ENCODE data around the gene ART4. TPM values are rescaled to one million over a fixed set of nuclear protein-coding genes. Genes with fewer than 3 reads are reported as not detected.

The ART4 gene
- total and polyA plus RNA-seq, 9 donors = 0.05 to 5.6 (median 0.46) TPM

- TF ChIP-seq CTCF (IDR thresholded peaks at IDR 0.05) = peak; percentile 31 to 86 (median 82)
- no peak for TF ChIP-seq POLR2A (IDR thresholded peaks at IDR 0.05)
- TF ChIP-seq EP300 (IDR thresholded peaks at IDR 0.05) = no peak
- H3K27ac ChIP-seq = no peak overlapping the region
- H3K9me3 ChIP-seq = no peaks in the 10 kb centered on the region
- no peaks in the 10 kb centered on the region for H3K27me3 ChIP-seq
- intact Hi-C loops (cut with DNase I) = loop anchor here (2.0 to 10.0 kb wide), 6 partner anchors 42 to 429 kb away; partner anchors contain the start of genes MGP (in 1 of the 4) and RERG (in 1 of the 4)
- 5 to 20% (median 14%) methylated on average over 3 of the region's 3 CpGs for WGBS, 3 donors
- H3K4me3 ChIP-seq = no peak overlapping the region
- peaks cover 4% of the 10 kb centered on the region for H3K4me1 ChIP-seq (ENCODE audit: insufficient read depth)
- no peaks in the 10 kb centered on the region for H3K36me3 ChIP-seq
- DNase-seq = peak in 4 of 5 donors; percentile 34 to 73 (median 44)
Measured at GRCh38 chr12:14845350-14845750, 2.0 kb upstream of the ART4 start.

GRCh38 chr12:14844401-14844800 is 1.1 kb upstream of the ART4 start:
- peaks cover 4% of the 10 kb centered on the region for H3K4me1 ChIP-seq (ENCODE audit: insufficient read depth)

DNA sequence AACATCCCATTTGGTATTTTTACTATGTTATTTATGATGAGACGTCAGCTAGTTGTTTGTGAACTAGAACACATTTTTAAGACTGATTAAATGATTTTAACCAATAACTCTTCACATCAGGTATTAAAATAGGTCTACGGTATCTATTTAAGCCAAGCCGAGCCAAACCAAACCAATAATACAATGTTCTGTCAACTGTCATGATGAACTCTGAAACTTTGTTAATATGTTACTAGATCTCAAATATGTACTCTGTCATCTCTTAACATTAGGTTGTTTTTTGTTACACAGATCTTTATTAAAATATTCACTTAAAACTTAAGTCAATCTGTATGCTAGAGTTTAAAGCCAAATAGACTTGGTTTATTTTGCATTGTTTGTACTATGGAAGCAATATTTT is 1.0 kb downstream of the ART4 start:
- no peaks in the 10 kb centered on the region for H3K27me3 ChIP-seq
- 77 to 86% (median 85%) methylated on average over 3 of the region's 3 CpGs for WGBS, 3 donors
- TF ChIP-seq POLR2A (IDR thresholded peaks at IDR 0.05) = no peak
- TF ChIP-seq CTCF (IDR thresholded peaks at IDR 0.05) = no peak
- TF ChIP-seq EP300 (IDR thresholded peaks at IDR 0.05) = no peak
- no peaks in the 10 kb centered on the region for H3K9me3 ChIP-seq
- no peak overlapping the region for H3K27ac ChIP-seq
- intact Hi-C loops (cut with DNase I) = loop anchor here in 3 of 4 donors (5.0 to 10.0 kb wide), 3 partner anchors 52 to 432 kb away; no protein-coding TSS in a partner anchor
- peaks cover 4% of the 10 kb centered on the region for H3K4me1 ChIP-seq (ENCODE audit: insufficient read depth)
- no peak for DNase-seq
- no peaks in the 10 kb centered on the region for H3K36me3 ChIP-seq
- no peak overlapping the region for H3K4me3 ChIP-seq

More at GRCh38 chr12:14844401-14844800, 1.1 kb upstream of the ART4 start:
- no peaks in the 10 kb centered on the region for H3K36me3 ChIP-seq
- H3K27ac ChIP-seq = no peak overlapping the region
- intact Hi-C loops (cut with DNase I) = loop anchor here in 3 of 4 donors (2.0 to 10.0 kb wide), 5 partner anchors 48 to 430 kb away; partner anchors contain the start of gene RERG (in 1 of the 3)
- H3K9me3 ChIP-seq = no peaks in the 10 kb centered on the region
- no peak overlapping the region for H3K4me3 ChIP-seq
- H3K27me3 ChIP-seq = no peaks in the 10 kb centered on the region
- no peak for TF ChIP-seq POLR2A (IDR thresholded peaks at IDR 0.05)
- TF ChIP-seq CTCF (IDR thresholded peaks at IDR 0.05) = no peak
- TF ChIP-seq EP300 (IDR thresholded peaks at IDR 0.05) = no peak
- DNase-seq = no peak

DNA sequence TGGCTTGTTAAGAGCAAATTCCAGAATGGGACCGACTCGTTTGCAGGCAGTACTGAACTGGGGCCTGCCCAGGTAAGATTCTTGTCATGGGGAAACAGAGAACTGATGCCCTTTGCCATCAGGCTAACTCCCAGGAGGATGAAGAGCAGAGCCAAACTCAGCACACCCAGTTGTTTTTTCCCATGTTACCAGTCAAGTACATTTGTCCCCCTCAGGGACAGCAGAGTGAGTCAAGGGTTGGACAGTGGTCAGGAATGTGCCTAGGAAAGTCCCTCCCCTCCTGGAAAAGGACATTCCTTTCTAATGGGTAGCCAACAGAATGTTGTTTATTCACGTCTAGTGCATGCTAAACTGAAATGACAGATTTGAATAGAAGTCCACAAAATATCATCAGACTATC is 1.6 kb downstream of the ART4 start:
- no peaks in the 10 kb centered on the region for H3K27me3 ChIP-seq
- no peaks in the 10 kb centered on the region for H3K9me3 ChIP-seq
- intact Hi-C loops (cut with DNase I) = loop anchor here in 3 of 4 donors (5.0 to 10.0 kb wide), 3 partner anchors 53 to 433 kb away; no protein-coding TSS in a partner anchor
- WGBS, 3 donors = 32 to 51% (median 39%) methylated on average over 3 of the region's 3 CpGs
- H3K4me3 ChIP-seq = no peak overlapping the region
- peak in 1 of 5 donors; percentile 33 for DNase-seq
- no peak overlapping the region for H3K27ac ChIP-seq
- TF ChIP-seq EP300 (IDR thresholded peaks at IDR 0.05) (no peak), CTCF (IDR thresholded peaks at IDR 0.05) (no peak), POLR2A (IDR thresholded peaks at IDR 0.05) (no peak)
- peaks cover 4% of the 10 kb centered on the region for H3K4me1 ChIP-seq (ENCODE audit: insufficient read depth)
- H3K36me3 ChIP-seq = no peaks in the 10 kb centered on the region

Measured in ovary (tissue), 9 donors.